Measurements from ENCODE around the gene PERP.
A peak's percentile ranks its signal among the peaks of the same experiment; 100 is the strongest.

The PERP gene

GRCh38 chr6:138117376-138117914 lies 10.2 kb upstream of the PERP start:
- no peaks in the 10 kb centered on the region for H3K36me3 ChIP-seq
- H4K20me1 ChIP-seq: no peaks in the 10 kb centered on the region
- peaks cover 0 to 10% (median 9%) of the 10 kb centered on the region in 10 experiments; a peak in 15 of 20 replicates for H3K4me1 ChIP-seq
- no peak overlapping the region for H3K9ac ChIP-seq
- TF ChIP-seq Cebpa-rat (IDR thresholded peaks at IDR 0.05): no peak
- no peaks in the 10 kb centered on the region; a peak in 1 of 22 replicates for H3K9me3 ChIP-seq (replicated peaks in 1 of 11)
- no peaks in the 10 kb centered on the region; a peak in 1 of 22 replicates for H3K27me3 ChIP-seq
- H3K27ac ChIP-seq: no peak overlapping the region
- H3K4me3 ChIP-seq: no peak overlapping the region
- H3K4me2 ChIP-seq: no peak overlapping the region

DNA sequence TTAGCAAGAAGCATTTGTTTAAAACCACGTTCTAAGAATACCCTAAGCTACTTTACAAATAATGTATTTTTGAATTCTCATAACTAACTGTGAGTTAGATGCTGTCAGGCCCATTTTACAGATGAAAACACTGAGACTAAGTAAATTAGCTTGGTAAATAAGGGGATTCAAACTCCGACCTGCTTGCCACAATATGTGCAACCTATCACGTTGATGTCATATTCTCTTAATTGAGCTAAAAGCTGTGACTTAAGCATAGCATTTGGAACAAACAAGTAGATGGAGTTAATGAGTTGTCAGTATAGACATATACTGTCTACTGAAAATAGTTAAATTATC lies 9.4 kb upstream of the PERP start:
- Histone ChIP-seq H3K27ac (no peak overlapping the region), H4K20me1 (no peaks in the 10 kb centered on the region), H3K4me2 (no peak overlapping the region), H3K36me3 (no peaks in the 10 kb centered on the region), H3K4me3 (no peak overlapping the region), H3K4me1 (peaks cover 0 to 10% (median 9%) of the 10 kb centered on the region in 10 experiments; a peak in 15 of 20 replicates), H3K27me3 (no peaks in the 10 kb centered on the region; a peak in 1 of 22 replicates), H3K9me3 (replicated peaks in 1 of 11) (no peaks in the 10 kb centered on the region; a peak in 1 of 22 replicates), H3K9ac (no peak overlapping the region)
- no peak for TF ChIP-seq Cebpa-rat (IDR thresholded peaks at IDR 0.05)

- no peaks in the 10 kb centered on the region; a peak in 1 of 22 replicates for H3K9me3 ChIP-seq (replicated peaks in 1 of 11)
- no peaks in the 10 kb centered on the region; a peak in 1 of 22 replicates for H3K27me3 ChIP-seq
- H3K9ac ChIP-seq: no peak overlapping the region
- peaks cover 0 to 10% (median 9%) of the 10 kb centered on the region in 10 experiments; a peak in 15 of 20 replicates for H3K4me1 ChIP-seq
- no peak overlapping the region for H3K4me3 ChIP-seq
- H3K27ac ChIP-seq: no peak overlapping the region
- peak overlapping the region in 10 of 11 experiments; percentile 2 to 65 (median 49); a peak in 14 of 22 replicates for H3K4me2 ChIP-seq
- no peak for TF ChIP-seq Cebpa-rat (IDR thresholded peaks at IDR 0.05)
- no peaks in the 10 kb centered on the region for H3K36me3 ChIP-seq
- H4K20me1 ChIP-seq: no peaks in the 10 kb centered on the region
These were observed 8.8 kb upstream of the PERP start for GRCh38 chr6:138115877-138116660.

DNA sequence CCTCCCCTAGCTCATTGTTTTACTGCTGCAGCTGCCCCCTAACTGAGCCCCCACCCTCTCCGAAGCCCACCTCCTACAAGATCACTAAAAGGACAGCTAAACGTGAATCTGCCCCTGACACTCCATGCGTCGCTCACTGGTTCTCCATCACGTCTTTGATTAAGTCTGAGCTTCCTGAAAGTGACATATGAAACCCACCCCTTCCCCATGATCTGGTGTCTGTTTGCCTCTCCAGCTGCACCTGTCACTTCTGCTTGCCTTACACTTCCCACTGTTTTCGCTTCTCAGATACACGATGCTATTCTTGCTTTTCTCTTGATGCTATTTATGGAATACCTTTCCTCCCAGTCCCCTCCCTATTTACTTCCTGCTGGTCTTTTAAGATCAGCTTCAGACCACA lies 8.0 kb upstream of the PERP start:
- H3K36me3 ChIP-seq: no peaks in the 10 kb centered on the region
- H3K4me2 ChIP-seq: peak overlapping the region in 9 of 11 experiments; percentile 20 to 65 (median 56); a peak in 16 of 22 replicates
- TF ChIP-seq Cebpa-rat (IDR thresholded peaks at IDR 0.05): no peak

GRCh38 chr6:138113588-138114210 lies 6.5 kb upstream of the PERP start:
- no peak overlapping the region for H3K27ac ChIP-seq
- H3K36me3 ChIP-seq: no peaks in the 10 kb centered on the region
- no peak overlapping the region for H3K9ac ChIP-seq
- TF ChIP-seq Cebpa-rat (IDR thresholded peaks at IDR 0.05): no peak
- no peaks in the 10 kb centered on the region for H3K9me3 ChIP-seq (replicated peaks in 1 of 11)
- H4K20me1 ChIP-seq: no peaks in the 10 kb centered on the region
- no peak overlapping the region for H3K4me3 ChIP-seq
- H3K4me2 ChIP-seq: no peak overlapping the region
- H3K4me1 ChIP-seq: peaks cover 0 to 10% (median 9%) of the 10 kb centered on the region in 10 experiments; a peak in 15 of 20 replicates
- peaks cover 6 to 7% (median 7%) of the 10 kb centered on the region in 11 experiments for H3K27me3 ChIP-seq

More for the DNA sequence above, 8.0 kb upstream of the PERP start:
- Histone ChIP-seq H3K27ac (no peak overlapping the region), H3K27me3 (no peaks in the 10 kb centered on the region; a peak in 1 of 22 replicates), H4K20me1 (no peaks in the 10 kb centered on the region), H3K9ac (no peak overlapping the region), H3K4me3 (no peak overlapping the region), H3K4me1 (peaks cover 0 to 10% (median 9%) of the 10 kb centered on the region in 10 experiments; a peak in 15 of 20 replicates), H3K9me3 (replicated peaks in 1 of 11) (no peaks in the 10 kb centered on the region; a peak in 1 of 22 replicates)

DNA sequence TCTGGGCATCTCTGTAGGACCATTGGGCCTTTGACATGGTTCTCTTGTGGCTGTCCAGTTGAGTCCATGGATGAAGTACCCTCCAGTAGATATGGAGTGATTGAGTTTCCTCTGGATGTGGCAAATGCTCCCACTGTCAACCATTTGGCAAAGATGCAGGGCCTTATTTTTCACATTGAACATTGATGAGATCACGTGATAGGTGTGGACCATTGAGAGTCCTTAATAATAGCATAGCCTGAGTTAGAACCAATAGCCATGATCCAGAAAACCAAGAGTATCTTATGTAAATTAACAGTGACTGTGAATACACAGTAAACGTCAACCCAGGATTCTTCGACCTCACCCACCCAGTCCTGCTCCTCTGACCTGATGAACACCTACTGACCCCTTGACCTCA lies 3.0 kb upstream of the PERP start:
- H3K36me3 ChIP-seq: no peaks in the 10 kb centered on the region
- no peaks in the 10 kb centered on the region for H3K9me3 ChIP-seq (replicated peaks in 1 of 11)
- peaks cover 41 to 42% (median 41%) of the 10 kb centered on the region in 11 experiments for H3K27me3 ChIP-seq
- no peak overlapping the region for H3K27ac ChIP-seq
- H3K4me1 ChIP-seq: peaks cover 0 to 16% (median 14%) of the 10 kb centered on the region in 10 experiments; a peak in 16 of 20 replicates
- H4K20me1 ChIP-seq: peaks cover 0 to 24% (median 0%) of the 10 kb centered on the region in 11 experiments; a peak in 7 of 22 replicates
- H3K4me2 ChIP-seq: no peak overlapping the region
- H3K9ac ChIP-seq: no peak overlapping the region
- H3K4me3 ChIP-seq: no peak overlapping the region
- no peak for TF ChIP-seq Cebpa-rat (IDR thresholded peaks at IDR 0.05)

DNA sequence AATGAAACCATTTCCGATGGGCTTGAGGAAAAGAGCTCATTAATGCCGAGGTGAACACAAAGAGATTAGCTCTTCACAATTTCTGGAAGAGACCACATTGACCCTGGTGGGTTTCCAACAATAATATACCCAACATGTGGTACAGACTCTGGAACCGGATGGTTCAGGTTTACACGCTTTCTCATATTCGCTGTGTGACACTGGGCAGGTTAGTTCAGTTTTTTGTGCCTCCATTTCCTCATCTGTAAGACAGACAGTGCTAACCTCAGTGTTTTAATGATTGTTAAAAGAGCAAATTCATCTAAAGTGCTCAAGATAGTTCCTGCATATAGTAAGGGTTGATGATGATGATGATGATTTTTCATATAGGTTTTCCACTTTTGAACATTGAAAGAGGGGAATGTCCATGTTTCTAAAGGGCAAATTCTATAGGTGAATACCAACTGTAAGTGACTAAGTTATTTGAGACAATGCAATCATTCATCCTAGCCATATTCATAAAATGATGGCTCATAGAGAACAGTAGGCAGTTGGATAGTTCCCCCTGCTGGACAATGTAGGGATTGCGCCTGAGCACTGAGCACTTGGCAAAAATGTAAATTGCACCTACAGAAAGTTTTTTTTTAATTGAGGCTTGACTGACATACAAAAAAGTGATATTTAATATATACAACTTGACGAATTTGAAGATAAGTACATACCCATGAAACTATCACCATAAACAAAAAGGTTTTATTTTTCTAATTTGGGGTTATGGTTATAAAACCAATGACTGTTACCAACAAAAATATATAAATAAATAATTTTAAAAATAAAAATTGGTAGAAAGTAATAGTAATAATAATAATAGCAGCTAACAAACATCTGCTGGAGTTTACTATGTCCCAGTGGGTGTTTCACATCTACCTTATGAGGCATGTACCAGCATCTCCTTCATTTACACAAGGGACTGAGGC lies 2.1 kb upstream of the PERP start:
- H3K4me2 ChIP-seq: no peak overlapping the region
- no peak for TF ChIP-seq Cebpa-rat (IDR thresholded peaks at IDR 0.05)
- H4K20me1 ChIP-seq: peaks cover 0 to 24% (median 0%) of the 10 kb centered on the region in 11 experiments; a peak in 7 of 22 replicates

More for the DNA sequence above, 2.1 kb upstream of the PERP start:
- H3K9me3 ChIP-seq (replicated peaks in 1 of 11): no peaks in the 10 kb centered on the region
- H3K4me3 ChIP-seq: no peak overlapping the region
- peaks cover 48 to 51% (median 50%) of the 10 kb centered on the region in 11 experiments for H3K27me3 ChIP-seq
- peaks cover 0 to 12% (median 9%) of the 10 kb centered on the region in 10 experiments; a peak in 14 of 20 replicates for H3K4me1 ChIP-seq
- no peak overlapping the region for H3K27ac ChIP-seq
- no peaks in the 10 kb centered on the region for H3K36me3 ChIP-seq
- no peak overlapping the region for H3K9ac ChIP-seq

Measured in BLaER1 treated with 17β-estradiol and CSF1 and Interleukin-3, amounts not matched to agents 10 nM and 100 nM (cell line).